Endothelial cell of umbilical vein (primary cell): ENCODE results near the gene SPACA9.

Experiments used
- POLR2AphosphoS5 ChIP-seq: IDR thresholded peaks from 2 replicates; pipeline ENCODE4 v1.6.1; 2012; ENCODE audit warnings: low read depth, mild to moderate bottlenecking, control low read depth, low read length, moderate library complexity; ENCODE audit not compliant: insufficient read depth
- TF ChIP-seq, protein P1 (sequence below), 2 donors: IDR thresholded peaks; 1 replicate in 1 of 2; 2 replicates in 1 of 2; pipeline ENCODE4 v1.5.1; 2011; ENCODE audit warnings: low read length in 2 of 2, mild to moderate bottlenecking in 2 of 2, moderate library complexity in 2 of 2, control low read depth in 1 of 2, inconsistent platforms in 1 of 2, low read depth in 1 of 2; ENCODE audit not compliant: insufficient read depth in 1 of 2; ENCODE audit errors: extremely low read depth in 1 of 2

DNA sequence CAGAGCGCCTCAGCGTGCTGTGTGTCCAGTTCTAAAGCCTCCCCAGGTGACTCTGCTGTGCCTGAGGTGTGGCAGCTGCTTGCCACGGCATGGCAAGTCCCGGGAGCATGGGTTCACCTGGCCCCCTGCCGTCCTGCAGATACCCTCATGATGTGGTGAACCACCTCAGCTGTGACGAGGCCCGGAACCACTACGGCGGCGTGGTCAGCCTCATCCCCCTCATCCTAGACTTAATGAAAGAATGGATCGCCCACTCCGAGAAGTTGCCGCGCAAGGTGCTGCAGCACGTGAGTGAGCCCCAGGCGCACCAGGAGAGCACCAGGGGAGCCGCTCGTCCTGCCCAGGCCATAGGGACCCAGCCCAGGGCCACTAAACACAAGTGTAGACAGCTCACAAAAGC, 9.5 kb downstream of the SPACA9 start:
- TF ChIP-seq, protein P1, sequence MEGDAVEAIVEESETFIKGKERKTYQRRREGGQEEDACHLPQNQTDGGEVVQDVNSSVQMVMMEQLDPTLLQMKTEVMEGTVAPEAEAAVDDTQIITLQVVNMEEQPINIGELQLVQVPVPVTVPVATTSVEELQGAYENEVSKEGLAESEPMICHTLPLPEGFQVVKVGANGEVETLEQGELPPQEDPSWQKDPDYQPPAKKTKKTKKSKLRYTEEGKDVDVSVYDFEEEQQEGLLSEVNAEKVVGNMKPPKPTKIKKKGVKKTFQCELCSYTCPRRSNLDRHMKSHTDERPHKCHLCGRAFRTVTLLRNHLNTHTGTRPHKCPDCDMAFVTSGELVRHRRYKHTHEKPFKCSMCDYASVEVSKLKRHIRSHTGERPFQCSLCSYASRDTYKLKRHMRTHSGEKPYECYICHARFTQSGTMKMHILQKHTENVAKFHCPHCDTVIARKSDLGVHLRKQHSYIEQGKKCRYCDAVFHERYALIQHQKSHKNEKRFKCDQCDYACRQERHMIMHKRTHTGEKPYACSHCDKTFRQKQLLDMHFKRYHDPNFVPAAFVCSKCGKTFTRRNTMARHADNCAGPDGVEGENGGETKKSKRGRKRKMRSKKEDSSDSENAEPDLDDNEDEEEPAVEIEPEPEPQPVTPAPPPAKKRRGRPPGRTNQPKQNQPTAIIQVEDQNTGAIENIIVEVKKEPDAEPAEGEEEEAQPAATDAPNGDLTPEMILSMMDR (IDR thresholded peaks at IDR 0.05; ENCODE audit: extremely low read depth in 1 of 2, insufficient read depth in 1 of 2, low read depth in 1 of 2, low read length in 2 of 2): no peak
- TF ChIP-seq POLR2AphosphoS5: no peak
